Measurements from ENCODE around the gene ELP4. TPM values are rescaled to one million over a fixed set of nuclear protein-coding genes. Genes with fewer than 3 reads are reported as not detected.

The ELP4 gene
- total and polyA plus RNA-seq, 9 of the 15 experiments (the other 6 are each of a cell fraction or from before 2014, with no cell fraction given) = 24.1 to 60.3 (median 38.7) TPM

DNA sequence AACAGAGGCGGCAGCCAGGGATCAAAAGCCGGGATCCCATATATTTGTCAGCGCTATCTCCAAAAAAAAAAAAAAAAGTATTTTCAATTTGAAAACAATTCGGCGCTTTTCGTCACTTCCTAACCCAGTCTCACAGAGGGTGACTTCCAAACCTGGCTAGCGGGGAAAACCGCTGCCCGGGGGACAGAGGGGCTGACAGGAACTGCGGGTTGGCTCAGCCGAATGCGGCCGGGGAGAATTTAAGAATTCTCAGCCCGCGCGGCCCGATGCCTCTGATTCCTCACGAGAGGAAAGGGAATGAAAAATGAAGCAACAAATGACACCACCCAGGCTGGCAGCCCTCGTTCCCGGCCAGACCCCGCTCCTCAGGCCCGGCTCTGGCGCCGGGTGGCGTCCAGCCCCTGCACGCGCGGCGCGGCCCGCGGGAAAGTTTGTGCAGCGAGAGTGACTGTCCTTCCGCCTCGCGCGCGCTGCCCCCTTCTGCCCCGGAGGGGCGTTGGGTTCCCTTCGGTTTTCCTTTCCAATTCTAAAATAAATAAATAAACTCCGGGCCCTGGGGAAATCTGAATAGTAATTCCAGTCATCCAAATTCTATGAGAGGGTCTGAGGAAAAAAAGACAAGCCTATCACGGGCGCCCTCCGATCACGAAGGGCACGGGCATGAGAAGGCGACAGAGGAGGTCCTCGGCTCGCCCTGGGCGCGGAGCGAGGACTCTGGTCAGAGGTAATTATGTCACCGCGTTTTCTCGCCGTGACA lies 306.3 kb downstream of the ELP4 start (continued):
- peak; percentile 16 for TF ChIP-seq RBBP5 (IDR thresholded peaks at IDR 0.05; ENCODE audit: borderline replicate concordance, insufficient read depth, low read length, poor library complexity, severe bottlenecking)
- TF ChIP-seq MIER1 (IDR thresholded peaks at IDR 0.05; ENCODE audit: low read depth) = no peak
- TF ChIP-seq FOS (IDR thresholded peaks at IDR 0.05; ENCODE audit: extremely low read depth, insufficient read length) = no peak
- TF ChIP-seq NBN (IDR thresholded peaks at IDR 0.05; ENCODE audit: low read depth) = no peak
- 0 out of 2 replicates have a peak, but pooled peaks have one; percentile 34 for TF ChIP-seq MYC (IDR thresholded peaks at IDR 0.05; ENCODE audit: low read depth, low read length)
- no peak for TF ChIP-seq MYC (CRISPR knock-in tag; IDR thresholded peaks at IDR 0.05; ENCODE audit: borderline replicate concordance, low read depth)

DNA sequence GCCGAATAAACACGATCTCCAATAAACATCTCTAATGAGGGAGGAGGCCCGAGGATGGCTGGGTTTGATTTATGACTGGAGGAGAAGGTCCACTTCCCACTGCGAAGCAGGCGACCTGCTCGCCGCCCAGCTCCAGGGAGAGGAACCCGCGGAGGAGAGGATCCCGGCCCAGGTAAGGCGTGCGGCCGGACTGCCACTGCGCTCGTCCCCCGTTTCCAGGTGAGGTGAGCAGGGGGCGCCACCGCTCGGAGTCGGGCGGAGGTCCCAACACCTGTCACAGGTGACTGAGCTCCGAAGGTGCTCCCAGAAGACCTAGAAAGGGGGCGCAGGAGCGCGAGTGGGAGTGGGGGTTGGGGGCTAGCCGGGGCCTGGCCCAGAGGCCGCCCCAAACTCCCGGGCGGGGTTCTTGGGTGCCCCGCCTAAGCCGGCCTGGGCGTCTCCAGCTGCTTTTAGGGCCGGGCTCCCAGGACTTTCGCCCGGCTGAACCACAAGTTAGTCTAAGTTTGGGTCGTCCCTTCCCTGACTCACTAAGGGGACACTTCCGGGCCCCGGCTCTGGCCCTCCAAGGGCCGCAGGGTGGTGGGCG lies 307.0 kb downstream of the ELP4 start:
- ChIA-PET CTCF (ENCODE audit: low intra/inter-chr PET ratio) (no interaction called here), POLR2A (interaction anchor here (0.8 to 1.0 kb wide), 2 partner anchors 18 to 35 kb away, joined by 3 read pairs; no protein-coding TSS in a partner anchor)
- DNase-seq (ENCODE audit: extremely low read depth in 1 of 4, low spot score in 3 of 4) = peak in 3 of 4 experiments; percentile 21 to 32 (median 30)
- no TSS peak for BruUV-seq (replicated peaks)
- Histone ChIP-seq H3K9me1 (ENCODE audit: control insufficient read depth, insufficient read depth, low read length) (no peaks in the 10 kb centered on the region), H3K4me2 (ENCODE audit: insufficient read depth, low read length) (peak overlapping the region; percentile 58), H3K27me3 (ENCODE audit: control insufficient read depth in 2 of 2, insufficient read depth in 2 of 2, low read length in 2 of 2) (peaks cover 22 to 72% of the 10 kb centered on the region in 2 experiments), H3K4me1 (replicated peaks in 1 of 2; ENCODE audit: control insufficient read depth in 2 of 2, insufficient read depth in 2 of 2, low read length in 2 of 2) (peaks cover 0 to 57% of the 10 kb centered on the region in 2 experiments; a peak in 3 of 5 replicates), H3K9me3 (replicated peaks; ENCODE audit: control insufficient read depth, insufficient read depth, low read depth, low read length) (no peaks in the 10 kb centered on the region), H2AFZ (ENCODE audit: low read depth, low read length) (peak overlapping the region; percentile 62), H3K4me3 (peak overlapping the region; percentile 34), H3K36me3 (ENCODE audit: control insufficient read depth, insufficient read depth, low read length) (no peaks in the 10 kb centered on the region), H3K27ac (ENCODE audit: extremely low read depth, low read depth, low read length) (no peak overlapping the region), H3K79me2 (ENCODE audit: control insufficient read depth, insufficient read depth, low read length) (no peaks in the 10 kb centered on the region), H4K20me1 (replicated peaks; ENCODE audit: control insufficient read depth, insufficient read depth, low read length) (no peaks in the 10 kb centered on the region), H3K9ac (ENCODE audit: insufficient read depth in 1 of 2, low read depth in 2 of 2, low read length in 2 of 2) (peak overlapping the region in 1 of 2 experiments; percentile 45; a peak in 2 of 4 replicates)
- no peak for FAIRE-seq
- intact Hi-C loops (cut with micrococcal nuclease) = loop anchor here (5.0 to 10.0 kb wide), 2 partner anchors 312 to 419 kb away; partner anchors contain the start of genes ELP4 and IMMP1L
- in situ Hi-C loops (cut with MboI) = no loop called here
- peak; percentile 55 for ATAC-seq
- 12% methylated on average over 27 of the region's 40 CpGs for WGBS (ENCODE audit: insufficient coverage, low coverage, missing lambda C conversion rate)
- TF ChIP-seq, protein P1, sequence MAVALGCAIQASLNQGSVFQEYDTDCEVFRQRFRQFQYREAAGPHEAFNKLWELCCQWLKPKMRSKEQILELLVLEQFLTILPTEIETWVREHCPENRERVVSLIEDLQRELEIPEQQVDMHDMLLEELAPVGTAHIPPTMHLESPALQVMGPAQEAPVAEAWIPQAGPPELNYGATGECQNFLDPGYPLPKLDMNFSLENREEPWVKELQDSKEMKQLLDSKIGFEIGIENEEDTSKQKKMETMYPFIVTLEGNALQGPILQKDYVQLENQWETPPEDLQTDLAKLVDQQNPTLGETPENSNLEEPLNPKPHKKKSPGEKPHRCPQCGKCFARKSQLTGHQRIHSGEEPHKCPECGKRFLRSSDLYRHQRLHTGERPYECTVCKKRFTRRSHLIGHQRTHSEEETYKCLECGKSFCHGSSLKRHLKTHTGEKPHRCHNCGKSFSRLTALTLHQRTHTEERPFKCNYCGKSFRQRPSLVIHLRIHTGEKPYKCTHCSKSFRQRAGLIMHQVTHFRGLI (CRISPR knock-in tag; IDR thresholded peaks at IDR 0.05) = no peak
- TF ChIP-seq TCF3 (CRISPR knock-in tag; IDR thresholded peaks at IDR 0.05) (no peak), ZEB2 (IDR thresholded peaks at IDR 0.05) (0 out of 2 replicates have a peak, but pooled peaks have one; percentile 13), ZNF589 (CRISPR knock-in tag; IDR thresholded peaks at IDR 0.05; ENCODE audit: low read depth) (0 out of 2 replicates have a peak, but pooled peaks have one; percentile 7)
- TF ChIP-seq, protein P2, sequence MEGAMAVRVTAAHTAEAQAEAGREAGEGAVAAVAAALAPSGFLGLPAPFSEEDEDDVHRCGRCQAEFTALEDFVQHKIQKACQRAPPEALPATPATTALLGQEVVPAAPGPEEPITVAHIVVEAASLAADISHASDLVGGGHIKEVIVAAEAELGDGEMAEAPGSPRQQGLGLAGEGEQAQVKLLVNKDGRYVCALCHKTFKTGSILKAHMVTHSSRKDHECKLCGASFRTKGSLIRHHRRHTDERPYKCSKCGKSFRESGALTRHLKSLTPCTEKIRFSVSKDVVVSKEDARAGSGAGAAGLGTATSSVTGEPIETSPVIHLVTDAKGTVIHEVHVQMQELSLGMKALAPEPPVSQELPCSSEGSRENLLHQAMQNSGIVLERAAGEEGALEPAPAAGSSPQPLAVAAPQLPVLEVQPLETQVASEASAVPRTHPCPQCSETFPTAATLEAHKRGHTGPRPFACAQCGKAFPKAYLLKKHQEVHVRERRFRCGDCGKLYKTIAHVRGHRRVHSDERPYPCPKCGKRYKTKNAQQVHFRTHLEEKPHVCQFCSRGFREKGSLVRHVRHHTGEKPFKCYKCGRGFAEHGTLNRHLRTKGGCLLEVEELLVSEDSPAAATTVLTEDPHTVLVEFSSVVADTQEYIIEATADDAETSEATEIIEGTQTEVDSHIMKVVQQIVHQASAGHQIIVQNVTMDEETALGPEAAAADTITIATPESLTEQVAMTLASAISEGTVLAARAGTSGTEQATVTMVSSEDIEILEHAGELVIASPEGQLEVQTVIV (CRISPR knock-in tag; IDR thresholded peaks at IDR 0.05; ENCODE audit: borderline replicate concordance) = no peak
- TF ChIP-seq, protein P3, sequence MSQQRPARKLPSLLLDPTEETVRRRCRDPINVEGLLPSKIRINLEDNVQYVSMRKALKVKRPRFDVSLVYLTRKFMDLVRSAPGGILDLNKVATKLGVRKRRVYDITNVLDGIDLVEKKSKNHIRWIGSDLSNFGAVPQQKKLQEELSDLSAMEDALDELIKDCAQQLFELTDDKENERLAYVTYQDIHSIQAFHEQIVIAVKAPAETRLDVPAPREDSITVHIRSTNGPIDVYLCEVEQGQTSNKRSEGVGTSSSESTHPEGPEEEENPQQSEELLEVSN (IDR thresholded peaks at IDR 0.05; ENCODE audit: borderline replicate concordance in 1 of 2, extremely low read depth in 1 of 2, insufficient read depth in 1 of 2, insufficient read length in 1 of 2, low read depth in 1 of 2, low read length in 1 of 2, poor library complexity in 1 of 2, severe bottlenecking in 1 of 2) = no peak

Measured in K562 (cell line).